Gastrocnemius medialis (tissue), 4 donors: ENCODE data around the gene LRIG3. TPM values are rescaled to one million over a fixed set of nuclear protein-coding genes. Genes with fewer than 3 reads are reported as not detected.
"Not testable (repeated sequence)": the region's sequence is repeated elsewhere in the genome, so short reads cannot be mapped to it uniquely, and the experiment has no call there.

Experiments used
- ATAC-seq, 2 donors: fragments of 150-250 bp; one replicate each; pipeline ENCODE4 v1.9.1; 2016
- DNase-seq, 2 donors: peaks; one replicate each; pipeline ENCODE4 v3.0.0-alpha.2; 2019
- H3K27ac ChIP-seq, 4 donors: fragments of 200-600 bp; sonication (generic); 1 replicate in 1 of 4; 2 replicates in 3 of 4; pipeline ENCODE4 v1.5.1; 2016 to 2018; ENCODE audit warnings: mild to moderate bottlenecking in 2 of 4, moderate library complexity in 1 of 4
- H3K27me3 ChIP-seq, 3 donors: fragments of 200-600 bp; sonication (generic) in 2 of 3; 1 replicate in 1 of 3; 2 replicates in 2 of 3; pipeline versions ENCODE4 v1.5.1 to v1.6.0; 2016 to 2019; ENCODE audit warnings: mild to moderate bottlenecking in 1 of 3, moderate library complexity in 1 of 3
- H3K36me3 ChIP-seq, 2 donors: fragments of 200-600 bp; sonication (generic) in 1 of 2; one replicate each; pipeline ENCODE4 v1.5.1; 2017 to 2018
- H3K4me1 ChIP-seq, 2 donors: fragments of 200-600 bp; sonication (generic) in 1 of 2; one replicate each; pipeline ENCODE4 v1.5.1; 2016 to 2017; ENCODE audit warnings: mild to moderate bottlenecking in 2 of 2
- H3K4me3 ChIP-seq, 4 donors: fragments of 200-600 bp; sonication (generic) in 3 of 4; 1 replicate in 1 of 4; 2 replicates in 3 of 4; pipeline ENCODE4 v1.5.1; 2016 to 2019; ENCODE audit warnings: mild to moderate bottlenecking in 2 of 4
- H3K9me3 ChIP-seq, 3 donors: fragments of 200-600 bp; sonication (generic) in 2 of 3; 1 replicate in 1 of 3; 2 replicates in 2 of 3; pipeline ENCODE4 v1.5.1; 2016 to 2019
- POLR2A ChIP-seq, 2 donors: fragments of 450-650 bp; IDR thresholded peaks; one replicate each; pipeline ENCODE4 v1.6.1; 2017; ENCODE audit warnings: antibody characterized with exemption in 2 of 2, mild to moderate bottlenecking in 2 of 2, moderate library complexity in 2 of 2
- in situ Hi-C, 4 donors: fragments of 200-750 bp; cut with MboI; loops; one replicate each; pipeline versions ENCODE4 v1.15.0 to v1.8.0; 2017; ENCODE audit warnings: low sequenced_read_pairs in 4 of 4
- intact Hi-C: fragments of 100-400 bp; cut with DNase I; formaldehyde crosslinking; loops from one replicate; pipeline ENCODE4 v1.15.1; 2023; ENCODE audit warnings: low total_unique reads
- total RNA-seq, 4 donors: library from RNA; depleted of rRNA; stranded (reverse); fragments of >200 nt; gene quantifications; one replicate each; pipeline versions ENCODE4 v1.1.0 to v1.2.3, GENCODE V29; 2016
- TF ChIP-seq, protein P1 (sequence below), 5 experiments: fragments of 450-650 bp in 3 of 5; fragments of 200-600 bp in 2 of 5; sonication (generic) in 2 of 5; IDR thresholded peaks in 4 of 5; conservative IDR thresholded peaks in 1 of 5; 1 replicate in 4 of 5; 2 replicates in 1 of 5; pipeline ENCODE4 v1.5.1; 2016 to 2019; ENCODE audit warnings: antibody characterized with exemption in 5 of 5, mild to moderate bottlenecking in 3 of 5, moderate library complexity in 3 of 5

Gene LRIG3
- total RNA-seq, 4 donors from 2014 or later: 4.7 to 14.7 (median 7.7) TPM

DNA sequence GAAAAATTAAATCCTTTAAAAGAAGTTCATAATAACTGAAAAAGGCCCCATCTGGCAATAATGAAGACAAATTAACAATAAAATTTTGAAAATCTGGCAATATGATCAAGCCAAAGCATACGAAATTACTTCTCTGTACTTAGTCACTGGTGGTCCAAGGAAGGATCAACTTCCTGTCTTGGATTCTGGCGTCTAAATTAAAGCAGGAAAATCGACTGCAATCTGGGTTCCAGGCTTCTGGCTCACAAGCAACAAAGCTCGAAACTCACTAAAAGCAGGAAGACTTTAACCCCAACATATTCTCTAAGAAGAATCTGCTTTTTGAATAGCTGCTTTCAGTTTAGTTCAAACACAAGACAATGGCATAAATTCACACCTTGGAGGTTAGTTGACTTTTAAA, 49.7 kb downstream of the LRIG3 start:
- intact Hi-C loops: no loop called here
- H3K27me3 ChIP-seq: no peaks in the 10 kb centered on the region
- H3K36me3 ChIP-seq: peaks cover 0 to 48% of the 10 kb centered on the region in 2 donors
- no peak overlapping the region for H3K27ac ChIP-seq
- no peak for ATAC-seq
- no peak for TF ChIP-seq POLR2A (IDR thresholded peaks at IDR 0.05)
- TF ChIP-seq, protein P1, sequence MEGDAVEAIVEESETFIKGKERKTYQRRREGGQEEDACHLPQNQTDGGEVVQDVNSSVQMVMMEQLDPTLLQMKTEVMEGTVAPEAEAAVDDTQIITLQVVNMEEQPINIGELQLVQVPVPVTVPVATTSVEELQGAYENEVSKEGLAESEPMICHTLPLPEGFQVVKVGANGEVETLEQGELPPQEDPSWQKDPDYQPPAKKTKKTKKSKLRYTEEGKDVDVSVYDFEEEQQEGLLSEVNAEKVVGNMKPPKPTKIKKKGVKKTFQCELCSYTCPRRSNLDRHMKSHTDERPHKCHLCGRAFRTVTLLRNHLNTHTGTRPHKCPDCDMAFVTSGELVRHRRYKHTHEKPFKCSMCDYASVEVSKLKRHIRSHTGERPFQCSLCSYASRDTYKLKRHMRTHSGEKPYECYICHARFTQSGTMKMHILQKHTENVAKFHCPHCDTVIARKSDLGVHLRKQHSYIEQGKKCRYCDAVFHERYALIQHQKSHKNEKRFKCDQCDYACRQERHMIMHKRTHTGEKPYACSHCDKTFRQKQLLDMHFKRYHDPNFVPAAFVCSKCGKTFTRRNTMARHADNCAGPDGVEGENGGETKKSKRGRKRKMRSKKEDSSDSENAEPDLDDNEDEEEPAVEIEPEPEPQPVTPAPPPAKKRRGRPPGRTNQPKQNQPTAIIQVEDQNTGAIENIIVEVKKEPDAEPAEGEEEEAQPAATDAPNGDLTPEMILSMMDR (IDR thresholded peaks at IDR 0.05 in 4 of 5, conservative IDR thresholded peaks at IDR 0.05 in 1 of 5): no peak
- no peaks in the 10 kb centered on the region for H3K4me1 ChIP-seq
- H3K9me3 ChIP-seq: no peaks in the 10 kb centered on the region
- H3K4me3 ChIP-seq: no peak overlapping the region
- no peak for DNase-seq
- in situ Hi-C loops: no loop called here

DNA sequence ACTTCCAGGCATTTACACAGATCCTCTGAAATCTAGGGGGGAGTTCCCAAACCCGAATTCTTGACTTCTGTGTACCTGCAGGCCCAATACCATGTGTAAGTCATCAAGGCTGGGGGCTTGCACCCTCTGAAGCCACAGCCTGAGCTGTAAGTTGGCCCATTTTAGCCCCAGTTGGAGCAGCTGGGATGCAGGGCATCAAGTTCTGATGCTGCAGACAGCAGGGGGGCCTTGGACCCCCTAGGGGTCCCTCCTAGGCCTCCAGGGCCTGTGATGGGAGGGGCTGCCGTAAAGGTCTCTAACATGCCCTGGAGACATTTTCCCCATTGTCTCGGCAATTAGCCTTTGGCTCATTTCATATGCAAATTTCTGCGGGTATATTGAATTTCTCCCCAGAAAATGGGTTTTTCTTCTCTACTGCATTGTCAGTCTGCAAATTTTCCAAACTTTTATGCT, 59.5 kb downstream of the LRIG3 start:
- DNase-seq (no peak), ATAC-seq (no peak)
- no peaks in the 10 kb centered on the region for H3K27me3 ChIP-seq
- in situ Hi-C loops (no loop called here), intact Hi-C loops (no loop called here)
- no peaks in the 10 kb centered on the region for H3K4me1 ChIP-seq
- H3K27ac ChIP-seq: no peak overlapping the region
- no peak overlapping the region for H3K4me3 ChIP-seq
- TF ChIP-seq, protein P1 (IDR thresholded peaks at IDR 0.05 in 4 of 5, conservative IDR thresholded peaks at IDR 0.05 in 1 of 5): no peak
- no peak for TF ChIP-seq POLR2A (IDR thresholded peaks at IDR 0.05)
- no peaks in the 10 kb centered on the region for H3K9me3 ChIP-seq
- H3K36me3 ChIP-seq: no peaks in the 10 kb centered on the region

DNA sequence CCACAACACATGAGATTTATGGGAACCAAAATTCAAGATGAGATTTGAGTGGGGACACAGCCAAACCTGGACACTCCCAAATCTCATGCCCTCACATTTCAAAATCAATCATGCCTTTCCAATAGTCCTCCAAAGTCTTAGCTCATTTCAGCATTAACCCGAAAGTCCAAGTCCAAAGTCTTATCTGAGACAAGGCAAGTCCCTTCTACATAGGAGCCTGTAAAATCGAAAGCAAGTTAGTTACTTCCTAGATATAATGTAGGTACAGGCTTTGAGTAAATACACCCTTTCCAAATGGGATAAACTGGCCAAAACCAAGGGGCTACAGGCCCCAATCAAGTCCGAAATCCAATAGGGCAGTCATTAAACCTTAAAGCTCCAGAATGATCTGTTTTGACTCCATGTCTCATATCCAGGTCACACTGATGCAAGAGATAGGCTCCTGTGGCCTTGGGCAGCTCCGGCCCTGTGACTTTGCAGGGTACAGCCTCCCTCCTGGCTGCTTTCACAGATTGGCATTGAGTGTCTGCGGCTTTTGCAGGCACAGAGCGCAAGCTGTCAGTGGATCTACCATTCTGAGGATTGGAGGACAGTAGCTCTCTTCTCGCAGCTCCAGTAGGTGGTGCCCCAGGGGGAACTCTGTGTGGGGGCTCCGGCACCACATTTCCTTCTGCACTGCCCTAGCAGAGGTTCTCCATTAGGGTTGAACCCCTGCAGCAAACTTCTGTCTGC, 60.1 kb downstream of the LRIG3 start:
- in situ Hi-C loops: no loop called here

DNA sequence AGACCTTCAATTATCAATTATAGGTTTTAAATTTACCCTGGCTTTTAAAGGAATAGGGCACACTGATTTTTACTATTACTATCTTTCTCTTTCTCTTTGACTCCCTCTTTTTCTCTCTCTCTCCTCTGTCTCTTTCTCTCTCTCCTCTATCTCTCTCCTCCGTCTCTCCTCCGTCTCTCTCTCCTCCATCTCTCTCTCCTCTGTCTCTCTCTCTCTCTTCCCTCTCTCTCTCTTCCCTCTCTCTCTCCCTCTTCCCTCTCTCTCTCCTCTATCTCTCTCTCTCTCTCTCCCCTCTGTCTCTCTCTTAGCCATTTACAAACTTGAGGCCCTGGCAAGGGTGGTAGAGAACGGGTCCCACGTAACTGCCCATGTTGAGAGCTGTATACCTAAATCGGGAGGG, 62.3 kb downstream of the LRIG3 start:
- Histone ChIP-seq H3K4me1 (no peaks in the 10 kb centered on the region), H3K9me3 (no peaks in the 10 kb centered on the region), H3K27ac (no peak overlapping the region), H3K27me3 (no peaks in the 10 kb centered on the region), H3K4me3 (no peak overlapping the region), H3K36me3 (no peaks in the 10 kb centered on the region)
- ATAC-seq (no peak), DNase-seq (no peak)
- intact Hi-C loops: no loop called here
- in situ Hi-C loops: no loop called here
- no peak for TF ChIP-seq POLR2A (IDR thresholded peaks at IDR 0.05)

More for the DNA sequence above, 60.1 kb downstream of the LRIG3 start:
- ATAC-seq (no peak), DNase-seq (no peak)
- Histone ChIP-seq H3K36me3 (no peaks in the 10 kb centered on the region), H3K4me1 (no peaks in the 10 kb centered on the region), H3K27ac (no peak overlapping the region), H3K4me3 (no peak overlapping the region), H3K9me3 (no peaks in the 10 kb centered on the region), H3K27me3 (no peaks in the 10 kb centered on the region)
- TF ChIP-seq, protein P1 (IDR thresholded peaks at IDR 0.05 in 4 of 5, conservative IDR thresholded peaks at IDR 0.05 in 1 of 5): no peak
- TF ChIP-seq POLR2A (IDR thresholded peaks at IDR 0.05): no peak
- intact Hi-C loops: no loop called here

DNA sequence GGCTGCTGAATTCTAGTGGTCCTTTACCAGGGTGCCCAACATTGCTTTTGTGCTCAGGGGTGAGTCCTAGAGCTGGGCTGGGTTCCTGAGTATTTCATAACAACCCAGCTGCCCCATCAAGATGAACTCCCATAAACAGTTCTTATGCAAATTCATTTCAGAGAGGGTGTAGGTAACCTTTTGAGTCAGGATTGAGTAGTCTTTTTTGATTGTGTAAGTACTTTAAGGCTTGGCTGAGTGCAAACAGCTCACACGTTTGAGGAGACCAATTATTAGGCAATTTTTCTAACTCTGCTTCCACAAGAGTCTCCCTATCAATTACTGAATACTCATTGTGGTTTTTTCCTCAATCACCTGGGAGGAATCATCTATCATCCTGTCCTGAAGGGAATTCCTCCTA, 63.1 kb downstream of the LRIG3 start:
- ATAC-seq, H3K9me3 ChIP-seq, intact Hi-C loops, in situ Hi-C loops, DNase-seq, H3K4me3 ChIP-seq, H3K27me3 ChIP-seq, H3K36me3 ChIP-seq, H3K27ac ChIP-seq, H3K4me1 ChIP-seq: not testable (repeated sequence)

DNA sequence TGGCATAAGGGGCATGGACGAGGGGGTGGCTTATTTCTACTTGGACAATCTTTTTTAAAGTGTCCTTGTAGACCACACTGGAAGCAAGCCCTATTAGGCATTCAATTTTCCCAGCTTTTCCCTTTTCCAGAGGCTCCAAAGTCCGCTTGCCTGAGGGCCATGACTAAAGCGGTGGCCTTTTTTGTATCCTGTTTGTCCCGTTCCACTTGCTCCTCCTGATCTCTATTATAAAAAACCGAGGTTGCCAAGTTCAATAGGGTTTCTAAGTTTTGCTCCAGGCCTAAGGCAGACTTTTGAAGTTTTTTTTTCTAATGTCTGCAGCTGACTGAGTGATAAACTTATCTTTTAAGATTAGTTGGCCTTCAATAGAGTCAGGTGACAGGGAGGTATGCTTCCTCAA, 64.7 kb downstream of the LRIG3 start:
- H3K9me3 ChIP-seq, H3K4me3 ChIP-seq, DNase-seq, ATAC-seq, in situ Hi-C loops, H3K27ac ChIP-seq, intact Hi-C loops, H3K36me3 ChIP-seq, H3K27me3 ChIP-seq, H3K4me1 ChIP-seq: not testable (repeated sequence)
